ACC112 (cell line): ENCODE measurements around the gene KRTAP4-4.
"Not testable (repeated sequence)": the region's sequence is repeated elsewhere in the genome, so short reads cannot be mapped to it uniquely, and the experiment has no call there.

Source experiments
- H2AFZ ChIP-seq: fragments of 200-600 bp; sonication (generic); one replicate; pipeline ENCODE4 v1.6.0; 2017; ENCODE audit warnings: antibody characterized with exemption, low read length; ENCODE audit not compliant: unreplicated experiment
- H3K27ac ChIP-seq: fragments of 200-600 bp; sonication (generic); 2 replicates; pipeline ENCODE4 v1.5.1; 2014; ENCODE audit warnings: low read depth, mild to moderate bottlenecking, antibody characterized with exemption, low read length, moderate library complexity
- H3K27me3 ChIP-seq: fragments of 200-600 bp; sonication (generic); 2 replicates; pipeline ENCODE4 v1.6.1; 2014; ENCODE audit warnings: mild to moderate bottlenecking, antibody characterized with exemption, low read length, moderate library complexity, mixed read lengths; ENCODE audit not compliant: insufficient read depth
- H3K36me3 ChIP-seq: fragments of 200-600 bp; sonication (generic); 2 replicates; pipeline ENCODE4 v1.6.1; 2016; ENCODE audit warnings: mild to moderate bottlenecking, antibody characterized with exemption, low read length, moderate library complexity, mixed read lengths; ENCODE audit not compliant: insufficient read depth
- H3K4me1 ChIP-seq: fragments of 200-600 bp; sonication (generic); one replicate; pipeline ENCODE4 v1.6.1; 2016; ENCODE audit warnings: low read length, mixed read lengths; ENCODE audit not compliant: insufficient read depth, unreplicated experiment, control insufficient read depth
- H3K4me3 ChIP-seq: fragments of 200-600 bp; sonication (generic); 2 replicates; pipeline ENCODE4 v1.5.1; 2014; ENCODE audit warnings: mild to moderate bottlenecking, low read depth, low read length
- H3K79me2 ChIP-seq: fragments of 200-600 bp; sonication (generic); one replicate; pipeline ENCODE4 v1.6.0; 2016; ENCODE audit warnings: low read length; ENCODE audit not compliant: control insufficient read depth, unreplicated experiment, insufficient read depth

The KRTAP4-4 gene

DNA sequence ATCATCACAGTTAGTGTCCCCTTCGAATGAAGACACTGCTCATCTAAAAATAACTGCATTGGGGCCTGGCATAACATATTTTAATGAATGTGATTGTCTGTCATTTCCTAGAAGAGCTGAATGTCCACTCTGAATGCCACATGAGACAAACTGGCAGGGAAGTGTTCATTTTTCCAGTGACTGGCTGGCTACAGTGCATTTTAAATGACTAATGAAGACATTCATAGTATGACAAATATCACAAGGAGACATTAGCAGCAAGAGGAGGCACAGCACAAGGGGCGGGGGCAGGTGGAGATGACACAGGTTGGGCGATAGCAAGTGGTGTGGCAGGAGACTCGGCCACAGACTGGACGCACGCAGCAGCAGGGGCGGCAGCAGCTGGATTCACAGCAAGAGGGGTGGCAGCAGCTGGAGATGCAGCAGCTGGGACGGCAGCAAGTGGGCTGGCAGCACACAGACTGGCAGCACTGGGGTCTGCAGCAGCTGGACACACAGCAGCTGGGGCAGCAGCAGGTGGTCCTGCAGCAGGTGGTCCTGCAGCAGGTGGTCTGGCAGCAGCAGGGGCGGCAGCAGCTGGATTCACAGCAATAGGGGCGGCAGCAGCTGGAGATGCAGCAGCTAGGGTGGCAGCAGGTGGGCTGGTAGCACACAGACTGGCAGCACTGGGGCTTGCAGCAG is 11.4 kb downstream of the KRTAP4-4 start:
- not testable (repeated sequence) for H3K27ac ChIP-seq, H2AFZ ChIP-seq

DNA sequence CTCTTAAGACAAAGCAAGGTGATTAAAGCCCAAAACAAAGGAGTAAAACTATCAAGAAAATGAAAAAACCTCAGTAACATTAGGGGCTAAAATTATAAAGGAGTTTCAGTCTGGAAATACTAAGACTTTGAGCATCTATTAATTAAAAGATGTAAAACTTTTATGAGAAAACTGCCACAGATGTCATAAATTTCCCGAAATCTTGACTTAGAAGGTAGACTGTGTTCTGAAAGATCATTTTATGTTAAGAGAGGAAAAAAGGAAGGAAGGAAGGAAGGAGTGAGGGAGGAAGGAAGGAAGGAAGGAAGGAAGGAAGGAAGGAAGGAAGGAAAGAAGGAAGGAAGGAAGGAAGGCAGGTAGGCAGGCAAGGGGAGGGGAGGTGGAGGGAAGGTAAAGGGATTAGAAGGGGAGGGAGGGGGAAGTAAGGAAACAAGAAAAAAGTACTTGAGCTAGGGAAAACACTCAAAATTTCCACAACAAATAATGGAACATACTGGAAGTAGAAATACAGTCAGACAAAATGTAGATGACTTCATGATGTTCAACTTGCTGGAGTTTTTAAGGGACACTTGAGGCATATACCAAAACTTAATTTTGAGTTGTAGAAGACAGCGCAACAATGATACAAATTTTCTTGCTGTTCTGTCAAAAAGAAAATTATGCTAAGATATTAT is 12.9 kb downstream of the KRTAP4-4 start:
- H3K36me3 ChIP-seq = no peaks in the 10 kb centered on the region
- H3K27ac ChIP-seq = no peak overlapping the region
- no peaks in the 10 kb centered on the region for H3K79me2 ChIP-seq
- no peaks in the 10 kb centered on the region for H3K4me1 ChIP-seq
- H3K27me3 ChIP-seq = no peaks in the 10 kb centered on the region
- H3K4me3 ChIP-seq = no peak overlapping the region
- no peak overlapping the region for H2AFZ ChIP-seq

More for the DNA sequence above, 11.4 kb downstream of the KRTAP4-4 start:
- not testable (repeated sequence) for H3K27me3 ChIP-seq, H3K4me3 ChIP-seq, H3K36me3 ChIP-seq, H3K4me1 ChIP-seq, H3K79me2 ChIP-seq

GRCh38 chr17:41145261-41145660 is 15.3 kb downstream of the KRTAP4-4 start:
- H3K36me3 ChIP-seq = no peaks in the 10 kb centered on the region
- no peak overlapping the region for H3K27ac ChIP-seq
- H3K4me3 ChIP-seq = no peak overlapping the region
- H3K27me3 ChIP-seq = no peaks in the 10 kb centered on the region
- no peaks in the 10 kb centered on the region for H3K4me1 ChIP-seq
- H2AFZ ChIP-seq = no peak overlapping the region
- H3K79me2 ChIP-seq = no peaks in the 10 kb centered on the region

- no peaks in the 10 kb centered on the region for H3K4me1 ChIP-seq
- H3K27ac ChIP-seq = no peak overlapping the region
- no peak overlapping the region for H2AFZ ChIP-seq
These were observed 15.7 kb downstream of the KRTAP4-4 start for GRCh38 chr17:41144846-41145245.

DNA sequence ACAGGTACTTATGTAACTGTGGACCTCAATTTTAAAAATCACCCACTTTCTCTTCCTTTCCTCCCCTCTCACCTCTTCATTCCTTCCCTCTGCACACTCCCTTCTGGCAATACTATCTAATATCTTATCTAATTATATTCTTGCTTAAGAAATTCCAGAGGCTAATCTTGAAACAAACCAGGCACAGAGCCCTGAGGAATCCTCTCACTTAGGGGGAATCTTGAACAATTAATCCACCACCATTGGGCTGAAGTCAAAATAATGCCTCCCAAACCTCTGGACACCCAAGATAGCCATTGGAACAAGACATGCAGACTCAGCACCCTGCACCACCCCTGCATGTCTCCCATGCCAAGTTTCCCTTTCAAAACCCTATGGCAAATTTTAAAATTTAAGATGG is 19.2 kb downstream of the KRTAP4-4 start:
- peak overlapping the region; percentile 23 for H3K27ac ChIP-seq
- H3K36me3 ChIP-seq = no peaks in the 10 kb centered on the region
- no peak overlapping the region for H2AFZ ChIP-seq
- H3K27me3 ChIP-seq = no peaks in the 10 kb centered on the region
- H3K4me1 ChIP-seq = no peaks in the 10 kb centered on the region
- no peaks in the 10 kb centered on the region for H3K79me2 ChIP-seq
- no peak overlapping the region for H3K4me3 ChIP-seq

More at GRCh38 chr17:41144846-41145245, 15.7 kb downstream of the KRTAP4-4 start:
- Histone ChIP-seq H3K36me3 (no peaks in the 10 kb centered on the region), H3K4me3 (no peak overlapping the region), H3K79me2 (no peaks in the 10 kb centered on the region), H3K27me3 (no peaks in the 10 kb centered on the region)

DNA sequence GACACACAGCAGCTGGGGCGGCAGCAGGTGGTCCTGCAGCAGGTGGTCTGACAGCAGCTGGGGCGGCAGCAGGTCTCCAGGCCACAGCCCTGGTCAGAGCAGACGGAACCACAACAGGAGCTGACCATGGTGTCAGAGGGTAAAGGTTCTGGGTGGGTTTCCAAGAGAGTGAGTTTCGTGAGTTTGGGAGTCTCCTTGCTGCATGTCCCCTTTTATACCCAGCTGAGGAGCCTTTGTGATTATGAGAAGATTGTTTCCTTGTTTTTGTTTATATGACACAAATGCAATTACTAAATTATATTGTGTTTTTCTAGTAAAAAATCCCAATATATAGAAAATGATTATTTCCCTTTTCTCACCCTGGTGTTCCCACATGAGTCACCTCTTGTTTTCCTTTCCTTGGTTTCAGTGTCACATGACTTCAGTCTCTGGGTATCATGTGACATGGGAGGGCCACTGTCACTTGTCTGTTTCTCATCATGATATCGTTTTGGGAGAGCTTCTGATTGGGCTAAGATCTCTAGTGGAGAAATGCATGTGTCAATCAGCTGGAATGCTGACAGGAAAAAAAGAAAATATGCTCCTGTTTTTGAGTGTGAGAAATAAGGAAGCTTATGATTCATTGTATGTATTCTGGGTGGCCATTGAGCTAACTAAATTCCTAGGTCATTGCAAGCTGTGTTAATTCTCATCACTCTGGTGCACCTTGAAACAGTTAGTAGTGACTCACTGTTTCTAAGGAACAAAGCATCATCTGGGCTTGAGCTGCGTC is 20.0 kb downstream of the KRTAP4-4 start, which contains the start of gene KRTAP4-6:
Gene KRTAP4-6, minus strand, starts transcription at position 185 of the 772 bp plus-strand sequence. Its CDS starts 57 bp downstream, at position 128.
- H3K27ac ChIP-seq = peak within 1 kb of the TSS; percentile 23

DNA sequence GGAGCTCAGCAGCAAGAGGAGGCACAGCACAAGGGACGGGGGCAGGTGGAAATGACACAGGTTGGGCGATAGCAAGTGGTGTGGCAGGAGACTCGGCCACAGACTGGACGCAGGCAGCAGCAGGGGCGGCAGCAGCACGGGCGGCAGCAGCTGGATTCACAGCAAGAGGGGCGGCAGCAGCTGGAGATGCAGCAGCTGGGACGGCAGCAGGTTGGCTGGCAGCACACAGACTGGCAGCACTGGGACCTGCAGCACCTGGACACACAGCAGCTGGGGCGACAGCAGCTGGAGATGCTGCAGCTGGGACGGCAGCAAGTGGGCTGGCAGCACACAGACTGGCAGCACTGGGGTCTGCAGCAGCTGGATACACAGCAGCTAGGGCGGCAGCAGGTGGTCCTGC is 20.7 kb downstream of the KRTAP4-4 start:
- H3K4me1 ChIP-seq, H2AFZ ChIP-seq, H3K27me3 ChIP-seq, H3K27ac ChIP-seq, H3K4me3 ChIP-seq, H3K79me2 ChIP-seq, H3K36me3 ChIP-seq: not testable (repeated sequence)

More for the DNA sequence above, 20.0 kb downstream of the KRTAP4-4 start, which contains the start of gene KRTAP4-6:
- Histone ChIP-seq H3K4me1 (no peaks in the 10 kb centered on the region), H3K27me3 (no peaks in the 10 kb centered on the region), H2AFZ (no peak within 1 kb of the TSS), H3K79me2 (no peaks in the 10 kb centered on the region), H3K4me3 (no peak within 1 kb of the TSS), H3K36me3 (no peaks in the 10 kb centered on the region)

GRCh38 chr17:41133880-41134735 is 26.4 kb downstream of the KRTAP4-4 start:
- H3K79me2 ChIP-seq = no peaks in the 10 kb centered on the region
- peak overlapping the region; percentile 54 for H2AFZ ChIP-seq

DNA sequence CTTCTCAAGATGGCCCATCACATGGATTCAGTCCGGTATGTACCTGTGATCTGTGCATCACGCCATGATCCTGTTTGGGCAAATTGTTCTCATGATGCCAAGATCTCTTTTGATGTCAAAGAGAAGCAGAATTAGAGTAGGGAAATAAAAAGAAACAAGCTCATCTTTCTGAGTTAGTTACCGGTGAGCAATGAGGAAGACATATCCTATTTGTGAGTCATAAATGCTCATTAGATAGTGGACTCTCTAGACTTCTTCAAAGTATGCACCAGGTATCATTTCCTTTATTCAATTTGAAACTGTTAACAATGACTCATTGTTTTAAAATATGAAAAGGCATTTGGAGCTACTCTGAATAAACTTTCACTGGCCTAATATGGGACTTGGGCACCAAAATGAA is 28.6 kb downstream of the KRTAP4-4 start:
- H3K36me3 ChIP-seq = no peaks in the 10 kb centered on the region
- peak overlapping the region; percentile 32 for H3K27ac ChIP-seq
- no peaks in the 10 kb centered on the region for H3K79me2 ChIP-seq
- H3K27me3 ChIP-seq = no peaks in the 10 kb centered on the region
- H3K4me3 ChIP-seq = peak overlapping the region; percentile 21; the same call in 1 of the 2 replicates
- H3K4me1 ChIP-seq = peaks cover 16% of the 10 kb centered on the region
- H2AFZ ChIP-seq = no peak overlapping the region

More at GRCh38 chr17:41133880-41134735, 26.4 kb downstream of the KRTAP4-4 start:
- Histone ChIP-seq H3K36me3 (no peaks in the 10 kb centered on the region), H3K27me3 (no peaks in the 10 kb centered on the region), H3K4me3 (no peak overlapping the region), H3K4me1 (peaks cover 16% of the 10 kb centered on the region), H3K27ac (no peak overlapping the region)

DNA sequence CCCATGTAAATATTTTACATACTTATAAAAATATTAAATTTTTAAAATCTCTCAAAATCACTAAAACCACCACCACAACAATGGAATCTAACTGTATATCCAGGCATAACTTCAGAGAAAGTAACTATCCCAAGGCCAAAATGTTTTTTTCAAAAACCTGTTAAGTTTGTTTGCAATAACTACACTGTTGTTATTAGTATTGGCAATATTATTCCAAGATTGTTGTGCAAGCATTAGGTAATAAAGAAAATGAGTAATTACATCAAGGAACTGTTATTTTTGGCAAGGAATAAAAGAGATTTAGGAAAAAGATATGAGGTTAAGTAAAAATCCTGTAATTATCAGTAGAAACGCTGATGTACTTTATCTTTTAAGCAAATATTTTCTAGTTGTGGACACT is 33.2 kb downstream of the KRTAP4-4 start:
- H3K36me3 ChIP-seq = no peaks in the 10 kb centered on the region
- H3K4me1 ChIP-seq = peaks cover 12% of the 10 kb centered on the region
- H2AFZ ChIP-seq = no peak overlapping the region
- H3K27me3 ChIP-seq = no peaks in the 10 kb centered on the region
- H3K4me3 ChIP-seq = no peak overlapping the region
- no peaks in the 10 kb centered on the region for H3K79me2 ChIP-seq
- H3K27ac ChIP-seq = no peak overlapping the region
